Spleen (tissue), 11 donors: Measurements from ENCODE around the gene NCOR1. TPM values are rescaled to one million over a fixed set of nuclear protein-coding genes. Genes with fewer than 3 reads are reported as not detected.

Experiments
- DNase-seq: peaks from one replicate; pipeline ENCODE4 v3.0.0-alpha.2; 2020
- H3K27ac ChIP-seq, 8 donors: fragments of 200-600 bp; sonication (generic) in 7 of 8; 1 replicate in 4 of 8; 2 replicates in 4 of 8; pipeline versions ENCODE4 v1.5.0 to v1.8.0; 2016 to 2021; ENCODE audit warnings: inconsistent platforms in 4 of 8, mild to moderate bottlenecking in 4 of 8, moderate library complexity in 1 of 8
- H3K27me3 ChIP-seq, 7 donors: fragments of 200-600 bp; sonication (generic) in 6 of 7; replicated peaks in 1 of 7; 1 replicate in 4 of 7; 2 replicates in 3 of 7; pipeline versions ENCODE4 v1.5.0 to v1.8.0; 2016 to 2021; ENCODE audit warnings: inconsistent platforms in 3 of 7, mild to moderate bottlenecking in 1 of 7
- H3K36me3 ChIP-seq, 6 donors: fragments of 200-600 bp; sonication (generic) in 5 of 6; 1 replicate in 4 of 6; 2 replicates in 2 of 6; pipeline versions ENCODE4 v1.5.0 to v1.8.0; 2016 to 2021; ENCODE audit warnings: inconsistent platforms in 2 of 6
- H3K4me1 ChIP-seq, 6 donors: fragments of 200-600 bp; sonication (generic) in 5 of 6; 1 replicate in 3 of 6; 2 replicates in 3 of 6; pipeline versions ENCODE4 v1.5.0 to v1.8.0; 2016 to 2021; ENCODE audit warnings: inconsistent platforms in 3 of 6
- H3K4me3 ChIP-seq, 8 donors: fragments of 200-600 bp; sonication (generic) in 7 of 8; 1 replicate in 4 of 8; 2 replicates in 4 of 8; pipeline versions ENCODE4 v1.5.0 to v1.8.0; 2016 to 2021; ENCODE audit warnings: inconsistent platforms in 4 of 8, mild to moderate bottlenecking in 4 of 8, moderate library complexity in 2 of 8
- H3K9me3 ChIP-seq, 8 donors: fragments of 200-600 bp; sonication (generic) in 7 of 8; 1 replicate in 4 of 8; 2 replicates in 4 of 8; pipeline versions ENCODE4 v1.5.0 to v1.8.0; 2016 to 2021; ENCODE audit warnings: inconsistent platforms in 4 of 8
- POLR2A ChIP-seq, 3 donors: fragments of 450-650 bp; IDR thresholded peaks; one replicate each; pipeline ENCODE4 v1.5.1; 2017; ENCODE audit warnings: antibody characterized with exemption in 3 of 3, mild to moderate bottlenecking in 1 of 3
- POLR2AphosphoS5 ChIP-seq, 3 donors: sonication (generic); formaldehyde crosslinking; IDR thresholded peaks; one replicate each; pipeline ENCODE4 v1.5.1; 2017; ENCODE audit warnings: antibody characterized with exemption in 3 of 3
- WGBS, 5 donors: extraction: QIAGEN DNeasy Blood & Tissue Kit in 3 of 5; methylation state at CpG; one replicate each; pipeline versions ENCODE4 v1.1.5 to v1.1.7; 2013 to 2018; 5-methylcytosine and 5-hydroxymethylcytosine counted together
- intact Hi-C: fragments of 100-400 bp; cut with DNase I; formaldehyde crosslinking; loops from one replicate; pipeline ENCODE4 v1.15.0; 2023; ENCODE audit warnings: low total_unique reads
- polyA plus RNA-seq, 3 donors: library from polyadenylated mRNA; stranded (reverse); fragments of 200-250 nt; gene quantifications; one replicate each; pipeline ENCODE4 v1.2.1, GENCODE V29; 2013
- total RNA-seq, 7 donors: library from RNA; depleted of rRNA in 3 of 7; stranded (reverse); fragments of >200 nt in 3 of 7; fragmentation: NEBNext Ultra II Directional in 4 of 7; extraction: Animal tissue kit (Norgen Biotek cat#: 25700) in 4 of 7; gene quantifications; one replicate each; pipeline versions ENCODE4 v1.1.0 to v1.2.1, GENCODE V29; 2016 to 2021
- TF ChIP-seq, protein P1 (sequence below), 11 experiments: fragments of 200-600 bp in 7 of 11; fragments of 450-650 bp in 4 of 11; sonication (generic) in 4 of 11; IDR thresholded peaks in 8 of 11; conservative IDR thresholded peaks in 3 of 11; 1 replicate in 7 of 11; 2 replicates in 4 of 11; pipeline versions ENCODE4 v1.4.0 to v1.8.0; 2016 to 2021; ENCODE audit warnings: antibody characterized with exemption in 11 of 11, inconsistent platforms in 4 of 11, mild to moderate bottlenecking in 1 of 11
- donor health status: healthy with polysubstance abuse.
- donor health status: DM: no; HTN: no; CAD: no; lungs with moderate emphysema.
- donor health status: DM: no; HTN: no; CAD: no.
- donor health status: Bipolar disorder and iron deficiency.
- donor health status: healthy.
- donor health status: DM: no; HTN: no; CAD: no.
- donor health status: DM: yes; HTN: yes; CAD: no.

The NCOR1 gene
- total and polyA plus RNA-seq, 10 donors: 28.4 to 250 (median 140) TPM

DNA sequence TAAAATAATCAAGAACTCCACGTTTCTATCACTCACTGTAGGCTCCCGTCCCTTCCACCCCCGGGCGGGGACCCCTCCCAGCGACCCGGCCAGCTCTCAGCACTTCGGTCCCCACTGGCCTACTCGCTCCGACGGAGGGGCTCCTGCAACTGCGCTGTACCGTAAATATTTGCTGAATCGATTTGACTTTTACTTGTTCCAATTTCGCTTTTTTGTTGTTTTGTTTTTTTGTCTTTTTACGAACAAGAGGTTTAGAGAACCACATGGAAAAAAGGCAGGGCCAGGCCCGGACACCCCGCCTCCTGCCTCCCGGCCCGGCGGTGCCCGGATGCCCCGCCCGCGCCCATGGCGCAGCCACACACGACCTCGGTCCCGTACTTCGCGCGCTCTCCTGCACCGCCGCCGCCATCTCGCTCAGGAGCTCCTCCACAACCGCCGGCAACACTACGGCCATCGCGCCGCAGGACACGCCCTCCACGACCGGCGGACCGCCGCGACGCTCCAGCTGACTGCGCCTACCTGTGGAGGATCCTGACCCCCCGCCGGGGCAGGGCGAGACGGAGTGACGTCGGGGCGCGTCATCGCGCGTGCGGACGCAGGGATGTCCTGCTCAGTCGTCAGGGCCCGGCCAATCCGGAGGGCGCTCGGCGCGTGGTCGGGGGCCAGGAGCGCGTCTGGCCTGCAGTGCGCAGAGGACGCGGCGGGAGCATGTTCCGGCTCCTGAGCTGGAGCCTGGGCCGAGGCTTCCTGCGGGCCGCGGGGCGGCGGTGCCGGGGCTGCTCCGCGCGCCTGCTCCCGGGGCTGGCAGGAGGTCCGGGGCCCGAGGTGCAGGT lies 216.0 kb downstream of the NCOR1 start, which contains the start of the genes TTC19 and ZSWIM7:
TSS of gene TTC19 (plus strand) at position 684 of the 833 bp plus-strand sequence. CDS start at position 709, 25 bp downstream.
TSS of gene ZSWIM7 (minus strand) at position 564 of the 833 bp plus-strand sequence. CDS start at position 454, 110 bp downstream.
- peaks cover 12 to 77% (median 43%) of the 10 kb centered on the region in 6 donors for H3K4me1 ChIP-seq
- TF ChIP-seq, protein P1, sequence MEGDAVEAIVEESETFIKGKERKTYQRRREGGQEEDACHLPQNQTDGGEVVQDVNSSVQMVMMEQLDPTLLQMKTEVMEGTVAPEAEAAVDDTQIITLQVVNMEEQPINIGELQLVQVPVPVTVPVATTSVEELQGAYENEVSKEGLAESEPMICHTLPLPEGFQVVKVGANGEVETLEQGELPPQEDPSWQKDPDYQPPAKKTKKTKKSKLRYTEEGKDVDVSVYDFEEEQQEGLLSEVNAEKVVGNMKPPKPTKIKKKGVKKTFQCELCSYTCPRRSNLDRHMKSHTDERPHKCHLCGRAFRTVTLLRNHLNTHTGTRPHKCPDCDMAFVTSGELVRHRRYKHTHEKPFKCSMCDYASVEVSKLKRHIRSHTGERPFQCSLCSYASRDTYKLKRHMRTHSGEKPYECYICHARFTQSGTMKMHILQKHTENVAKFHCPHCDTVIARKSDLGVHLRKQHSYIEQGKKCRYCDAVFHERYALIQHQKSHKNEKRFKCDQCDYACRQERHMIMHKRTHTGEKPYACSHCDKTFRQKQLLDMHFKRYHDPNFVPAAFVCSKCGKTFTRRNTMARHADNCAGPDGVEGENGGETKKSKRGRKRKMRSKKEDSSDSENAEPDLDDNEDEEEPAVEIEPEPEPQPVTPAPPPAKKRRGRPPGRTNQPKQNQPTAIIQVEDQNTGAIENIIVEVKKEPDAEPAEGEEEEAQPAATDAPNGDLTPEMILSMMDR (IDR thresholded peaks at IDR 0.05 in 8 of 11, conservative IDR thresholded peaks at IDR 0.05 in 3 of 11): peak in 4 of 11 experiments; percentile 12 to 34 (median 16)
- TF ChIP-seq POLR2A (IDR thresholded peaks at IDR 0.05) (peak; percentile 34 to 87 (median 82)), POLR2AphosphoS5 (IDR thresholded peaks at IDR 0.05) (peak; percentile 99)
- intact Hi-C loops: no loop called here
- peak within 1 kb of the TSS; percentile 57 to 93 (median 72) for H3K4me3 ChIP-seq
- H3K27ac ChIP-seq: peak within 1 kb of the TSS; percentile 93 to 99 (median 97)
- no peaks in the 10 kb centered on the region for H3K9me3 ChIP-seq
- 0 to 1% (median 0%) methylated on average over 39 to 91 of the region's 91 CpGs for WGBS, 5 donors
- no peaks in the 10 kb centered on the region for H3K27me3 ChIP-seq
- DNase-seq: peak; percentile 100
- H3K36me3 ChIP-seq: peaks cover 0 to 52% (median 26%) of the 10 kb centered on the region in 6 donors

DNA sequence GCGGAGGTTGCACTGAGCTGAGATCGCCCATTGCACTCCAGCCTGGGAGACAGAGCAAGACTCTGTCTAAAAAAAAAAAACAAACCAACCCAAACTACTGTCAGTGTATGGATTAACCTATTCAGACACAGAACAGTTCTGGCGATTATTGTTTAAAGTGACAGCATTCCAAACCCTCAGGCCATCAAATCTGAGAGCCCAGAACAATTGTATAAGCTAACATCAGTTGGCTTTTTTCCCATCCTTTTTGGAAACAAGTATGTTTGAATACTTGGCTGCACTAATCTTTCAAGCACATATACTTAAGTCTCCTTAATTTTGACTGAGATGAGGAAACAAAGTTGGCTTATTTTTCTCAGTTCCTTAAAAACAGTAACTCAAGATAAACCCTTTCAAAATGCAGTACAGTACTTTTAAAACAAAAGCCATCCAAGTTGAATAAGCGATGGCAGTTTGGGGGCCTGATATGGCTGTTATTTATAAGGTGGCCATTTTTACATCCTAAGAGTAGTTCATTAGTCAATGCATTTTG lies 217.2 kb downstream of the NCOR1 start:
- TF ChIP-seq POLR2A (IDR thresholded peaks at IDR 0.05) (no peak), POLR2AphosphoS5 (IDR thresholded peaks at IDR 0.05) (no peak)
- TF ChIP-seq, protein P1 (IDR thresholded peaks at IDR 0.05 in 8 of 11, conservative IDR thresholded peaks at IDR 0.05 in 3 of 11): no peak
- peaks cover 12 to 71% (median 36%) of the 10 kb centered on the region in 6 donors for H3K4me1 ChIP-seq
- intact Hi-C loops: no loop called here
- DNase-seq: no peak
- peak overlapping the region in 3 of 8 donors; percentile 71 to 93 (median 73) for H3K4me3 ChIP-seq
- H3K27me3 ChIP-seq: no peaks in the 10 kb centered on the region
- WGBS, 5 donors: 76 to 88% (median 83%) methylated on average over 4 of the region's 4 CpGs
- H3K27ac ChIP-seq: peak overlapping the region in 6 of 8 donors; percentile 93 to 99 (median 96)
- H3K36me3 ChIP-seq: peaks cover 0 to 52% (median 14%) of the 10 kb centered on the region in 6 donors
- no peaks in the 10 kb centered on the region for H3K9me3 ChIP-seq

DNA sequence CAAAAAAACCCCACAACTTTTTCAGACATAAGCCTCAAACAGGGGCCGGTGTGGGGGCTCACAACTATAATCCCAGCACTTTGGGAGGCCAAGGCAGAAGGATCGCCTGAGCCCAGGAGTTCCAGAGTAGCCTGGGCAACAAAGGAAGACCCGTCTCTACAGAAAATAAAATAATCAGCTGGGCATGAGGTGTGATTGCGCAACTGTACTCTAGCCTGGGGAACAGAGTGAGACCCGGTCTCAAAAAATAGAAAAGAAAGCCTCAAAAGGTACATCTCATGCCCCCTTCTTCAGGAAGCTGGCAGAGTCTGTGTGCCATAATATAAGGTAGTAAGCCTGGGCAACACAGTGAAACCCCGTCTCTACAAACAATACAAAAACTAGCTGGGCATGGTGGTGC lies 219.0 kb downstream of the NCOR1 start:
- WGBS, 5 donors: 72 to 83% (median 78%) methylated on average over 6 of the region's 6 CpGs
- Histone ChIP-seq H3K4me3 (no peak overlapping the region), H3K27me3 (no peaks in the 10 kb centered on the region), H3K4me1 (peaks cover 10 to 57% (median 30%) of the 10 kb centered on the region in 6 donors), H3K36me3 (peaks cover 0 to 52% (median 14%) of the 10 kb centered on the region in 6 donors), H3K9me3 (no peaks in the 10 kb centered on the region), H3K27ac (no peak overlapping the region)
- intact Hi-C loops: no loop called here
- DNase-seq: no peak
- TF ChIP-seq, protein P1 (IDR thresholded peaks at IDR 0.05 in 8 of 11, conservative IDR thresholded peaks at IDR 0.05 in 3 of 11): no peak
- TF ChIP-seq POLR2AphosphoS5 (IDR thresholded peaks at IDR 0.05): no peak
- no peak for TF ChIP-seq POLR2A (IDR thresholded peaks at IDR 0.05)
